ENCODE results near the gene CTNNBIP1. TPM values are rescaled to one million over a fixed set of nuclear protein-coding genes. Genes with fewer than 3 reads are reported as not detected.

Gene CTNNBIP1
- polyA plus RNA-seq, 3 donors, result 26.2 to 26.8 (median 26.3) TPM

DNA sequence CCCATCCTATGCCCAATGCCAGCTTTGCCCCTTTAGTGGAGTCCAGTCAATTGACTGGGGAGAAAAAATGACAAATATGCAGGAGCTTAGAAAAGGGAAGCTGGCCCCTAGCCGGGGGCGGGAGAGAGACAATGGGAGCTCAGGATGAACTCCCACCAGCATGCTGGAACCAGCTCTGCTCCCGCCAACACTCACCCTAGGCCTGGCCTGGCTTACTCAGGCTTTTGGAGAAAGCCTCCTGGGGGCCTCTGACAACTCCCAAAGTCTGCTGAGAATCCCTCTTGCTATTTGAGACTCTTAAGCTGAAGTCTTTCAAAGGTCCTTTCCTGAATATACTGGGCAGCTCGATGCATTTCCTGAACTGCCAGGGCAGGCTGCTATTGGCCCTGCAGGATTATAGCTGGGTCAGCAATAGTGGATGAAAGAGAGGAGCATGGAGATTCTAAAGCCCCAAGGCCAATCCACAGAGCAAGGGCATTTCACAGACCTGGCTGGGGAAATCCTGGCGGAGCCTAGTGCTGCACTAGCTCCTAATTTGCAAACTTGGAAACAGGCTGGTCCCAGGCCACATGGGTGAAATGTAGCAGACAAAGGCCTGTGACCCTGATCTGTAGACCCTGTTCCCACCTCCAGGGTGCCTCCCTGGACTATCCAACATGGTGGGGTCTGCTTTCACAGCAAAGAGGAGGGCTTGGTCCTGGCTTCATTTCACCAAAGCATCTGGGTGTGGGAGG is 50.6 kb downstream of the CTNNBIP1 start:
- H3K36me3 Mint-ChIP-seq, result peaks cover 20 to 50% of the 10 kb centered on the region in 2 donors
- H3K9me3 ChIP-seq (replicated peaks in 1 of 2; ENCODE audit: control insufficient read depth in 1 of 2, insufficient read depth in 1 of 2, low read length in 2 of 2), result no peaks in the 10 kb centered on the region
- H3K4me2 ChIP-seq (replicated peaks; ENCODE audit: extremely low read depth, low read length, poor library complexity, severe bottlenecking), result no peak overlapping the region
- no peak overlapping the region for H3K9ac ChIP-seq (ENCODE audit: insufficient read depth, low read length, poor library complexity, severe bottlenecking)
- no peaks in the 10 kb centered on the region for H3K27me3 ChIP-seq (ENCODE audit: control insufficient read depth in 2 of 2, insufficient read depth in 2 of 2, low read length in 2 of 2)
- H3K27ac ChIP-seq (ENCODE audit: low read depth in 1 of 2, low read length in 2 of 2), result no peak overlapping the region
- H3K4me1 Mint-ChIP-seq, result peaks cover 6% of the 10 kb centered on the region
- H3K79me2 ChIP-seq (ENCODE audit: insufficient read depth, low read length), result no peaks in the 10 kb centered on the region
- H2AFZ ChIP-seq (ENCODE audit: insufficient read depth, low read depth, low read length, poor library complexity, severe bottlenecking), result no peak overlapping the region
- H3K9me3 Mint-ChIP-seq, result no peaks in the 10 kb centered on the region
- intact Hi-C loops (cut with micrococcal nuclease), result loop anchor here in 1 of 2 donors (10.0 kb wide), 2 partner anchors 135 to 365 kb away; no protein-coding TSS in a partner anchor
- H4K20me1 ChIP-seq (ENCODE audit: insufficient read depth, low read length), result peaks cover 4% of the 10 kb centered on the region
- no peak overlapping the region for H3K4me3 ChIP-seq (replicated peaks in 1 of 3; ENCODE audit: low read depth in 2 of 3, low read length in 3 of 3)
- H3K27ac Mint-ChIP-seq, result peak overlapping the region in 3 of 7 donors; percentile 20 to 53 (median 26)
- H3K27me3 Mint-ChIP-seq (ENCODE audit: low read depth in 3 of 3), result peaks cover 0 to 1% (median 1%) of the 10 kb centered on the region in 3 donors
- TF ChIP-seq, protein P1, sequence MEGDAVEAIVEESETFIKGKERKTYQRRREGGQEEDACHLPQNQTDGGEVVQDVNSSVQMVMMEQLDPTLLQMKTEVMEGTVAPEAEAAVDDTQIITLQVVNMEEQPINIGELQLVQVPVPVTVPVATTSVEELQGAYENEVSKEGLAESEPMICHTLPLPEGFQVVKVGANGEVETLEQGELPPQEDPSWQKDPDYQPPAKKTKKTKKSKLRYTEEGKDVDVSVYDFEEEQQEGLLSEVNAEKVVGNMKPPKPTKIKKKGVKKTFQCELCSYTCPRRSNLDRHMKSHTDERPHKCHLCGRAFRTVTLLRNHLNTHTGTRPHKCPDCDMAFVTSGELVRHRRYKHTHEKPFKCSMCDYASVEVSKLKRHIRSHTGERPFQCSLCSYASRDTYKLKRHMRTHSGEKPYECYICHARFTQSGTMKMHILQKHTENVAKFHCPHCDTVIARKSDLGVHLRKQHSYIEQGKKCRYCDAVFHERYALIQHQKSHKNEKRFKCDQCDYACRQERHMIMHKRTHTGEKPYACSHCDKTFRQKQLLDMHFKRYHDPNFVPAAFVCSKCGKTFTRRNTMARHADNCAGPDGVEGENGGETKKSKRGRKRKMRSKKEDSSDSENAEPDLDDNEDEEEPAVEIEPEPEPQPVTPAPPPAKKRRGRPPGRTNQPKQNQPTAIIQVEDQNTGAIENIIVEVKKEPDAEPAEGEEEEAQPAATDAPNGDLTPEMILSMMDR (IDR thresholded peaks at IDR 0.05), result no peak
- no peak for DNase-seq
- H3K36me3 ChIP-seq (replicated peaks in 1 of 2; ENCODE audit: control insufficient read depth in 1 of 2, insufficient read depth in 2 of 2, low read length in 2 of 2), result peaks cover 14 to 48% of the 10 kb centered on the region in 2 donors
- H3K4me1 ChIP-seq (ENCODE audit: control insufficient read depth in 1 of 2, insufficient read depth in 2 of 2, low read length in 2 of 2), result peaks cover 4 to 6% of the 10 kb centered on the region in 2 donors
- H3K4me3 Mint-ChIP-seq, result no peak overlapping the region
- 61% methylated on average over 2 of the region's 5 CpGs for WGBS (ENCODE audit: insufficient coverage)

- intact Hi-C loops (cut with micrococcal nuclease), result no loop called here
- no peak overlapping the region for H3K4me3 ChIP-seq (replicated peaks in 1 of 3; ENCODE audit: low read depth in 2 of 3, low read length in 3 of 3)
- peaks cover 4% of the 10 kb centered on the region for H4K20me1 ChIP-seq (ENCODE audit: insufficient read depth, low read length)
- Mint-ChIP-seq H3K36me3 (peaks cover 23 to 51% of the 10 kb centered on the region in 2 donors), H3K4me1 (peaks cover 6% of the 10 kb centered on the region), H3K4me3 (no peak overlapping the region), H3K27ac (peak overlapping the region in 2 of 7 donors; percentile 13 to 53), H3K9me3 (peaks cover 0 to 8% (median 6%) of the 10 kb centered on the region in 7 donors), H3K27me3 (ENCODE audit: low read depth in 3 of 3) (peaks cover 0 to 1% (median 1%) of the 10 kb centered on the region in 3 donors)
- DNase-seq, result no peak
- no peak overlapping the region for H3K27ac ChIP-seq (ENCODE audit: low read depth in 1 of 2, low read length in 2 of 2)
- no peaks in the 10 kb centered on the region for H3K27me3 ChIP-seq (ENCODE audit: control insufficient read depth in 2 of 2, insufficient read depth in 2 of 2, low read length in 2 of 2)
- no peak overlapping the region for H3K9ac ChIP-seq (ENCODE audit: insufficient read depth, low read length, poor library complexity, severe bottlenecking)
- TF ChIP-seq, protein P1 (IDR thresholded peaks at IDR 0.05), result no peak
- peaks cover 5 to 8% of the 10 kb centered on the region in 2 donors for H3K9me3 ChIP-seq (replicated peaks in 1 of 2; ENCODE audit: control insufficient read depth in 1 of 2, insufficient read depth in 1 of 2, low read length in 2 of 2)
- H2AFZ ChIP-seq (ENCODE audit: insufficient read depth, low read depth, low read length, poor library complexity, severe bottlenecking), result no peak overlapping the region
- peaks cover 10 to 50% of the 10 kb centered on the region in 2 donors for H3K36me3 ChIP-seq (replicated peaks in 1 of 2; ENCODE audit: control insufficient read depth in 1 of 2, insufficient read depth in 2 of 2, low read length in 2 of 2)
- no peak overlapping the region for H3K4me2 ChIP-seq (replicated peaks; ENCODE audit: extremely low read depth, low read length, poor library complexity, severe bottlenecking)
- H3K4me1 ChIP-seq (ENCODE audit: control insufficient read depth in 1 of 2, insufficient read depth in 2 of 2, low read length in 2 of 2), result peaks cover 4 to 6% of the 10 kb centered on the region in 2 donors
- 100% methylated on average over 5 of the region's 6 CpGs for WGBS (ENCODE audit: insufficient coverage)
- no peaks in the 10 kb centered on the region for H3K79me2 ChIP-seq (ENCODE audit: insufficient read depth, low read length)
These were observed 51.6 kb downstream of the CTNNBIP1 start for GRCh38 chr1:9858293-9859035.

All from CD14-positive monocyte (primary cell).